HG02981 (cell line): Measurements from ENCODE around the gene ERCC1.

Experiments used
- ATAC-seq: cut with Tn5 transposase; IDR thresholded peaks from one replicate; pipeline ENCODE4 v1.9.1; 2021; ENCODE audit warnings: mild to moderate bottlenecking, moderate library complexity; ENCODE audit not compliant: unreplicated experiment

The ERCC1 gene

DNA sequence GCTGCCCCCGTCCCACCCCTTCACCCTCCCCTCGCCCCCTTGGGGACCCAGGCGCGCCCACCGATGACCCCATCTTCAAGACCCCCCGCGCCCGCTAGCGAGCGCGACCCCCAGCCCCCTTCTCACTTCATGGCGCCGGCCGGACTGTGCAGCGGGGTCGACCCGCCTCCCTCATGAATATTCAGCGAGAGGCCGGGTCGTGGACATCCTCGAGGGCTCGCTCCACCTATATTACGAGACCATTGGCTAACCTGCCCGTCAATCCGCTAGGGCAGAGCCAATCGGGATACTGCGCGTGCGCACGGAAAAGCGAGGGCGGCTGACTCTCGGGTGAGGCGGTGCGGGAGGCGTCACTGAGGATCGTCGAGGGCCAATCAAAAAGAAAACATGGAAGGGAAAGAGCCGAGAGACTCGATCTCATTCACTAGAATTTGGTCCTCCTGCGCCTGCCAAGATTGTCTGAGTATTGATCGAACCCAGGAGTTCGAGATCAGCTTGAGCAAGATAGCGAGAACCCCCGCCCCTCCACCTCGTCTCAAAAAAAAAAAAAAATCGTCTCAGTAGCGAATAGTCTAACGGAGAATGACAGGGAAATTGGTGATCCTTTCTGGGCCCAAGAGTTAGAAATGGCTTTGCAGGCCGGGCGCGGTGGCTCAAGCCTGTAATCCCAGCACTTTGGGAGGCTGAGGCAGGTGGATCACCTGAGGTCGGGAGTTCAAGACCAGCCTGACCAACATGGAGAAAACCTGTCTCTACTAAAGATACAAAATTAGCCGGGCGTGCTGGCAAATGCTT lies 53.1 kb downstream of the ERCC1 start, which contains the start of gene ERCC2:
Gene ERCC2 (minus strand): TSS at position 164 of the 795 bp plus-strand sequence. CDS start 33 bp downstream, at position 131.
- ATAC-seq: peak; percentile 93

DNA sequence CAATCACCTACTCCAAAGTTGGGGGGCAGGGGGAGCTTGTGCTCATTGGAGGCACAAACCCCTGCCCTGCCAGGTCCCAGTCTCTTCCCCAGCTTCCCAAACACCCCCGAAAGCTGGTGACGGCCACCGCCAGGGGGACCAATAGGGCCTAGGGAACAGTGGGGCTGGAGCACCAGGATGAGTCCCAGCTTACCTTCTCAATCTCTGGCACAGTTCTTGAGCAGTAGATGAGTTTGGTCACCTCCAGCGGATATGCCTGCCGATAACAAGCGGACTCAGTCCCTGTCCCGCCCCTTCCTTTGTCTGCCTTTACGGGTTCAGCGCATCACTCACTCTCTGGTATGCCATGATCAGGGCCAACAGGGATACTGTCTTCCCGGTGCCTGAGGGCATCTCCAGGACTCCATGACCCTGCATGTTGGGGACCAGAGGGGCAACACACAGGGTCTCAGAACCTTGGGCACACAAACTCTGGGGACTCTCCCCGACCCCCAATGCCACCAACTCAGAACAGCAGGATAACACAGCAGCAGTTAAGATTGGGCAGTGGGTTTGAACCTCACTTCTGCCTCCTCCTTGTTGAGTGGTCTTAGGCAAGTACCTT lies 54.9 kb downstream of the ERCC1 start:
- no peak for ATAC-seq

DNA sequence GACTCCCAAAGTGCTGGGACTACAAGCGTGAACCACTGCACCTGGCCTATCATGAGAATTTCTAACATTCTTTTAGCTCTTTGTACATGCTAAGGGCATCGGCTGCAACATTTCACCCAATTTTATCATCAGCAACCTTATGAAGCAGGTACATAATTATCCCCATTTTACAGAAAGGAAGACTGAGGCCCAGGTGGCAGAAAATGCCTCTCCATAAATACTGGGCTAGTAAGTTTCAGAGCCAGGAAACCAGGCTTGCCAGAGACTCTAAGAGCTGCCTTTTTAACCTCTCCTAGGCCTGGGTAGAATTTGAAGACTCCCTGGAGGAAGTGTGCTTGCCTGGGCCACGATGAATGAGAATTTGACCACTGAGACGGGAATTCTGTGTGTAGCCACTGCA lies 55.6 kb downstream of the ERCC1 start:
- no peak for ATAC-seq

DNA sequence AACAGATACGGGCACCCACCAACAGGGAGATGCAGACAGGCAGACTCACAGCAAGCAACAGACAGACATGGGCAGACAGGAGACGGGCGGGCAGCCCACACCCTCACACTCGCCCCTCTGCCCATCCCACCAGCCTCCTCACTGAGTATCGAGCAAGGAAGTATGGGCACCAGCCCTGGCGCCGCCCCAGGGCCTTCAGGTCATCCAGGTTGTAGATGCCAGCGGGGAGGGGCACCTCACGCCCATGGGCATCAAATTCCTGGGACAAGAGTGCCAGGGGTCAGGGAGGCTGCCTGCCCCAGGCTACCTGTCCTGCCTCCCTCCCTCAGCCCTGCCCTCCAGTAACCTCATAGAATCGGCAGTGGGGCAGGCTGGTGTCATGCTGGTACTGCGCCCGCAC lies 59.0 kb downstream of the ERCC1 start:
- ATAC-seq: no peak

DNA sequence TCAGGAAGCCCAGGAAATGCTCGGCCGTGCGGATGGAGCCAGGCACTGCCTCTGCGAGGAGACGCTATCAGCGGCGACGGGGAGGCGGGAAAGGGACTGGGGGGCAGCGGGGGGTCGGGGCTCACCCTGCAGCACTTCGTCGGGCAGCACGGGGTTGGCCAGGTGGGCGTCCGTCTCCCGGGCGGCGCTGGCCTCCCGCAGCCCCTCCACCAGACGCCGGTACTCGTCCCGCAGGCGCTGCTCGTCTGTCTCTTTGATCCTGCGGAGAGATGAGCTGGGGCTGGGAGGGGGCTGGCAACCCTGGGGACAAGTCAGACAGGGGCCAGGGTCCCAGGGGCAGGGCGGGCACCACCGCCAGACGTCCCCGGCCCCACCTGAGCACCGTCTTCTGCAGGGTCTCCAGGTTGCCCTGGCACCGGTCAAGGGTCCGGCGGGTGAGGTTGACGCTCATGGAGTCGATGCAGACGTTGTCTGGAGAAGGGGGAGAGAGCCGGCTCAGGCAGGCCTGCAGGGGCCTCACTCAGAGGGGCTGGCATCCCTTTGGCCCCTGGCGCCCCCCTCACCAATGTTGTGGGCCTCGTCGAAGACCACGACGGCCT lies 59.8 kb downstream of the ERCC1 start:
- no peak for ATAC-seq

DNA sequence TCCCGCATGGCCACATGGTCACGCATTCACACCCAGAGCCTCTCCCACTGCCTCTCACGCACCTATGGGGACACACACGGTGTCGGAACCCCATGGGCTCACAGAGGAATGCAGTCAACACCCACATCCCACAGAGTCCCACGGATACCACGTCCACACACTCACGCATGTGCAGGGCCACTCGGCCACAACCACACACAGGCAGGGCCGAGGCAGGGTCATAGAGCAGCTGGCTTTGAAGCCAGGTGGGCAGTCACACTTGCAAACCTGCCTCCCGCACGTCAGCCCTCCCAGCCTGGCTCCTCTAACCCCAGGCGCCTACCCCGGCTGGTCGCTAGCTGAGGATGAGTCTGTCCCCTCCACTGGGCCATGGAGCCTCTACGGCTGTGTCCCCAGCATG lies 61.4 kb downstream of the ERCC1 start:
- ATAC-seq: no peak

DNA sequence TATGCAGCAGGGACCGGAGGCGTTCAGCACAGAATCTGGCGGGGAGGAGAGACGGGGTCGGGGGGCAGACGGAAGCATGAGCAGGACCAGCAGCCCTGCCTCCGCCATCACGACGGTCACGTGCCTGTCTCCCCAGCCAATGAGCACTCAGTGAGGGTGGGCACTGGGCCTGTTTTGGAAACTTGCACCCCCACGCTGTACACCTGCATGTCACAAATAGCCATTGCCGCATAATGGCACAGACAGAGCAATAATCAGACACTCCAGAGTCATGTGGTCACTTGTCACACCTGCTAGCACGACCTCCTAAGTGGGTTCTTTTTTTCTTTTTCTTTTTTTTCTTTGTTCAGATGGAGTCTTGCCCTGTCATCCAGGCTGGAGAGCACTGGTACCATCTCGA lies 62.1 kb downstream of the ERCC1 start:
- no peak for ATAC-seq

DNA sequence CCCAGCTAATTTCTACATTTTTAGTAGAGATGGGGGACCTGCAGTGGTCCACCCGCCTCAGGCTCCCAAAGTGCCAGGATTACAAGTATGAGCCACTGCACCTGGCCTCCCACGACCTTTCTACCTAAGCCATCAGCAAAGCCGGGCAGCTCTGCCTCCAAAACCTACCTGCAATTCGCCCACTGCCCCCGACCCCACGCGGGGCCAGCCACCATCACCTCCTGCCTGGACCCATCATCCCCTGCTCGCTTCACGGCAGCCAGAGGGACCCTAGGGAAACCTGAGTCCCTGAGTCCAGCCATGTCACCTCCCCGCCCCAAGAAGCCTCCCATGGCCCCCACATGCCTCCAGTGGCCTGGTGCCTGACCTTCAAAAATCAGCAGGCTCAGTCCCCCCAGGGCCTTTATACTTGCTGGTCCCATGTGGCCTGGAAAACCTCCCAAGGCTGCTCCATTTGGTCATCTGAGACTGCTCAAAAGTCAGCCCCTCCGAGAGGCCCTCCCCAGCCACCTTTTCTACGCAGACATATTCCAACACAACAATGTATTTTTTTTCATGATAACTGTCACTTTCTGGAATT lies 65.4 kb downstream of the ERCC1 start:
- ATAC-seq: no peak

DNA sequence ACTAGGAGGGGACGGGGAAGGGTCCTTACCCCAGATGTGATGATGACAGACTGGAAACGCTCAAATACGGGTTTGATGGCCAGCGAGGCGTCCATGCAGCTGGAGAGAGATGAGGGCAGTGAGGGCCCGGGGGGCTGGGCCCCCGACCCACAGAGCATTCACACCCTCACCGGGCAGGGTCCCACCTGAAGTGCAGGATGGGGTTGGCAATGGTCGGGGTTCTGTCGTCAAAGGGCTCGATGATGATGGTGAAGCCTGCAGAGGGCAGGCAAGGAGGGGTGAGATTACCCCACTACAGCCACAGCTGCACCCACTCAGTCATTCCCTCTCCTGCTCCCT lies 66.3 kb downstream of the ERCC1 start:
- no peak for ATAC-seq
